ENCODE measurements around the gene RAB1B.

The RAB1B gene

GRCh38 chr11:66324664-66325063 is 56.2 kb downstream of the RAB1B start:
- Histone ChIP-seq H3K9me3 (ENCODE audit: low read length) (no peaks in the 10 kb centered on the region), H3K9me2 (ENCODE audit: low read depth, low read length) (no peaks in the 10 kb centered on the region), H3K27ac (ENCODE audit: low read depth, low read length, poor library complexity, severe bottlenecking) (no peak overlapping the region), H3K9ac (ENCODE audit: low read length) (no peak overlapping the region), H3K4me3 (ENCODE audit: low read depth, low read length, poor library complexity, severe bottlenecking) (no peak overlapping the region), H3K79me2 (ENCODE audit: insufficient read depth, low read length) (no peaks in the 10 kb centered on the region), H3K36me3 (ENCODE audit: insufficient read depth, low read length) (no peaks in the 10 kb centered on the region), H3K27me3 (ENCODE audit: insufficient read depth, low read length) (no peaks in the 10 kb centered on the region), H2AFZ (ENCODE audit: low read length) (no peak overlapping the region), H4K20me1 (ENCODE audit: insufficient read depth, low read length) (no peaks in the 10 kb centered on the region), H3K4me1 (ENCODE audit: insufficient read depth, low read length, severe bottlenecking) (peaks cover 30% of the 10 kb centered on the region), H3F3A (ENCODE audit: insufficient read depth, low read length) (no peaks in the 10 kb centered on the region), H3K4me2 (ENCODE audit: low read length) (no peak overlapping the region)
- TF ChIP-seq EZH2 (IDR thresholded peaks at IDR 0.05; ENCODE audit: borderline replicate concordance, low read length) = no peak
- TF ChIP-seq, protein P1, sequence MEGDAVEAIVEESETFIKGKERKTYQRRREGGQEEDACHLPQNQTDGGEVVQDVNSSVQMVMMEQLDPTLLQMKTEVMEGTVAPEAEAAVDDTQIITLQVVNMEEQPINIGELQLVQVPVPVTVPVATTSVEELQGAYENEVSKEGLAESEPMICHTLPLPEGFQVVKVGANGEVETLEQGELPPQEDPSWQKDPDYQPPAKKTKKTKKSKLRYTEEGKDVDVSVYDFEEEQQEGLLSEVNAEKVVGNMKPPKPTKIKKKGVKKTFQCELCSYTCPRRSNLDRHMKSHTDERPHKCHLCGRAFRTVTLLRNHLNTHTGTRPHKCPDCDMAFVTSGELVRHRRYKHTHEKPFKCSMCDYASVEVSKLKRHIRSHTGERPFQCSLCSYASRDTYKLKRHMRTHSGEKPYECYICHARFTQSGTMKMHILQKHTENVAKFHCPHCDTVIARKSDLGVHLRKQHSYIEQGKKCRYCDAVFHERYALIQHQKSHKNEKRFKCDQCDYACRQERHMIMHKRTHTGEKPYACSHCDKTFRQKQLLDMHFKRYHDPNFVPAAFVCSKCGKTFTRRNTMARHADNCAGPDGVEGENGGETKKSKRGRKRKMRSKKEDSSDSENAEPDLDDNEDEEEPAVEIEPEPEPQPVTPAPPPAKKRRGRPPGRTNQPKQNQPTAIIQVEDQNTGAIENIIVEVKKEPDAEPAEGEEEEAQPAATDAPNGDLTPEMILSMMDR (IDR thresholded peaks at IDR 0.05; ENCODE audit: low read length) = no peak

DNA sequence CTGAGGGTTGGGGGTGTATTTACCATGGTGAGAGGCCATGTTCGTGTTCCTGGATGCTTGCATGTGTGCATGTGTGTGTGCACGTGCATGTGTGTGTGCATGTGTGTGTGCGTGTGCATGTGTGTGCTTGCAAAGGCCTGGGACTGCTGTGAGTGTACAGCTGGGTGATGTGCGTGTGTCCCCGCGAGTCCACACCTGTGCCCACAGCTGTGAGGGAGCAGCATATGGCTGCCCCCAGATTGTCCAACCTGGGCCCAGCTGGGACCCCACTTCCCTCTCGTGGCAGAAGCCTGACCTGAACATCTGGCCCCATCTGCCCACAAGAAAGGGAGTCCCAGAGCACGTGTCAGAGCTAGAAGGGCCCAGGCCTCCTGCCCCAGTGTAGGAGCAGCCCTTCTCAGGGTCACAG is 56.8 kb downstream of the RAB1B start:
- Histone ChIP-seq H3K79me2 (ENCODE audit: insufficient read depth, low read length) (no peaks in the 10 kb centered on the region), H2AFZ (ENCODE audit: low read length) (no peak overlapping the region), H3K9ac (ENCODE audit: low read length) (no peak overlapping the region), H3K4me3 (ENCODE audit: low read depth, low read length, poor library complexity, severe bottlenecking) (no peak overlapping the region), H3K36me3 (ENCODE audit: insufficient read depth, low read length) (no peaks in the 10 kb centered on the region), H3F3A (ENCODE audit: insufficient read depth, low read length) (no peaks in the 10 kb centered on the region), H3K9me2 (ENCODE audit: low read depth, low read length) (no peaks in the 10 kb centered on the region), H3K4me2 (ENCODE audit: low read length) (no peak overlapping the region), H3K27ac (ENCODE audit: low read depth, low read length, poor library complexity, severe bottlenecking) (peak overlapping the region; percentile 7), H3K27me3 (ENCODE audit: insufficient read depth, low read length) (no peaks in the 10 kb centered on the region), H4K20me1 (ENCODE audit: insufficient read depth, low read length) (no peaks in the 10 kb centered on the region), H3K9me3 (ENCODE audit: low read length) (no peaks in the 10 kb centered on the region), H3K4me1 (ENCODE audit: insufficient read depth, low read length, severe bottlenecking) (peaks cover 30% of the 10 kb centered on the region)
- TF ChIP-seq EZH2 (IDR thresholded peaks at IDR 0.05; ENCODE audit: borderline replicate concordance, low read length) = no peak
- TF ChIP-seq, protein P1 (IDR thresholded peaks at IDR 0.05; ENCODE audit: low read length) = no peak

GRCh38 chr11:66326261-66327111 is 58.0 kb downstream of the RAB1B start:
- Histone ChIP-seq H3K9me2 (ENCODE audit: low read depth, low read length) (no peaks in the 10 kb centered on the region), H3K27ac (ENCODE audit: low read depth, low read length, poor library complexity, severe bottlenecking) (peak overlapping the region; percentile 7), H3K36me3 (ENCODE audit: insufficient read depth, low read length) (no peaks in the 10 kb centered on the region), H3F3A (ENCODE audit: insufficient read depth, low read length) (no peaks in the 10 kb centered on the region), H3K4me2 (ENCODE audit: low read length) (peak overlapping the region; percentile 18; the same call in 1 of the 2 replicates), H3K9ac (ENCODE audit: low read length) (peak overlapping the region; percentile 5; the same call in 1 of the 2 replicates), H4K20me1 (ENCODE audit: insufficient read depth, low read length) (no peaks in the 10 kb centered on the region), H2AFZ (ENCODE audit: low read length) (no peak overlapping the region), H3K9me3 (ENCODE audit: low read length) (no peaks in the 10 kb centered on the region), H3K79me2 (ENCODE audit: insufficient read depth, low read length) (no peaks in the 10 kb centered on the region), H3K27me3 (ENCODE audit: insufficient read depth, low read length) (peaks cover 7% of the 10 kb centered on the region), H3K4me1 (ENCODE audit: insufficient read depth, low read length, severe bottlenecking) (peaks cover 30% of the 10 kb centered on the region), H3K4me3 (ENCODE audit: low read depth, low read length, poor library complexity, severe bottlenecking) (no peak overlapping the region)
- no peak for TF ChIP-seq EZH2 (IDR thresholded peaks at IDR 0.05; ENCODE audit: borderline replicate concordance, low read length)
- TF ChIP-seq, protein P1 (IDR thresholded peaks at IDR 0.05; ENCODE audit: low read length) = no peak
